Sigmoid colon (tissue), 4 donors: ENCODE data around the gene PIANP.

ENCODE experiments used
- EP300 ChIP-seq, 4 donors: sonication (generic); formaldehyde crosslinking; IDR thresholded peaks; one replicate each; pipeline ENCODE4 v1.6.1; 2017; ENCODE audit warnings: antibody characterized with exemption in 4 of 4
- POLR2A ChIP-seq, 2 donors: fragments of 450-650 bp; IDR thresholded peaks; one replicate each; pipeline ENCODE4 v1.6.1; 2016; ENCODE audit warnings: antibody characterized with exemption in 2 of 2, mild to moderate bottlenecking in 2 of 2, moderate library complexity in 2 of 2
- POLR2AphosphoS5 ChIP-seq, 4 donors: sonication (generic); formaldehyde crosslinking; IDR thresholded peaks; one replicate each; pipeline ENCODE4 v1.6.1; 2017; ENCODE audit warnings: antibody characterized with exemption in 4 of 4
- TF ChIP-seq, protein P1 (sequence below), 4 experiments: fragments of 450-650 bp in 3 of 4; fragments of 200-600 bp in 1 of 4; IDR thresholded peaks; one replicate each; pipeline ENCODE4 v1.5.1; 2016 to 2019; ENCODE audit warnings: antibody characterized with exemption in 4 of 4, mild to moderate bottlenecking in 3 of 4, moderate library complexity in 2 of 4

DNA sequence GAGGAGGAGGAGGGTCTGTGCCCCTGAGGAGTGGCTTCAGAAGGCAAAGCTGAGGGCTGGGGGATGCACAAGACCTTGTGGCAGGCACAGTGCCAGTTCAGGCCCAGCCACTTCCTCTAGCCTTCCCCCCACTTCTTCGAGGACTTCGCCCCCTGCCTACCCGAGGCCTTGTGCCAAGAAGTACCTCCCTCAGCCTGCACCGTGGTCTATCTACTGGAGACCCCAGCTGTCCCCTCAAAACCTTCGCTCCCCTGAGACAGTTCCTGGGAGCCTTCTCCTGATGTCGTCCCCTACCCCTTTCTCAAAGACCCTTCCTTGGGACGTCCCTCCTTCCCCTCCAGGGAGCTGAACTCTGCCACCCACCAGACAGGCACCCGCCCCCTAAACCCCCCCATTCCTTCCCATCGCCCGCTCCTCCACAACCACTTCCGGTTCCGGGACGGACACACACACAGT, 12.0 kb downstream of the PIANP start:
- no peak for TF ChIP-seq EP300 (IDR thresholded peaks at IDR 0.05)
- TF ChIP-seq, protein P1, sequence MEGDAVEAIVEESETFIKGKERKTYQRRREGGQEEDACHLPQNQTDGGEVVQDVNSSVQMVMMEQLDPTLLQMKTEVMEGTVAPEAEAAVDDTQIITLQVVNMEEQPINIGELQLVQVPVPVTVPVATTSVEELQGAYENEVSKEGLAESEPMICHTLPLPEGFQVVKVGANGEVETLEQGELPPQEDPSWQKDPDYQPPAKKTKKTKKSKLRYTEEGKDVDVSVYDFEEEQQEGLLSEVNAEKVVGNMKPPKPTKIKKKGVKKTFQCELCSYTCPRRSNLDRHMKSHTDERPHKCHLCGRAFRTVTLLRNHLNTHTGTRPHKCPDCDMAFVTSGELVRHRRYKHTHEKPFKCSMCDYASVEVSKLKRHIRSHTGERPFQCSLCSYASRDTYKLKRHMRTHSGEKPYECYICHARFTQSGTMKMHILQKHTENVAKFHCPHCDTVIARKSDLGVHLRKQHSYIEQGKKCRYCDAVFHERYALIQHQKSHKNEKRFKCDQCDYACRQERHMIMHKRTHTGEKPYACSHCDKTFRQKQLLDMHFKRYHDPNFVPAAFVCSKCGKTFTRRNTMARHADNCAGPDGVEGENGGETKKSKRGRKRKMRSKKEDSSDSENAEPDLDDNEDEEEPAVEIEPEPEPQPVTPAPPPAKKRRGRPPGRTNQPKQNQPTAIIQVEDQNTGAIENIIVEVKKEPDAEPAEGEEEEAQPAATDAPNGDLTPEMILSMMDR (IDR thresholded peaks at IDR 0.05) = no peak
- TF ChIP-seq POLR2AphosphoS5 (IDR thresholded peaks at IDR 0.05) = no peak
- no peak for TF ChIP-seq POLR2A (IDR thresholded peaks at IDR 0.05)
